Heart right ventricle (tissue), 16 donors: ENCODE results near the gene PTPRN. TPM values are rescaled to one million over a fixed set of nuclear protein-coding genes. Genes with fewer than 3 reads are reported as not detected.
"Not testable (repeated sequence)": the region's sequence is repeated elsewhere in the genome, so short reads cannot be mapped to it uniquely, and the experiment has no call there.

Experiments used
- ATAC-seq, 8 donors: fragments of 200-7000 bp; cut with Tn5 transposase; one replicate each; pipeline ENCODE4 v1.9.1; 2020; ENCODE audit warnings: mild to moderate bottlenecking in 8 of 8, moderate library complexity in 8 of 8, moderate number of reproducible peaks in 1 of 8
- DNase-seq, 2 donors: peaks; one replicate each; pipeline ENCODE4 v3.0.0-alpha.2; 2020
- H3K27ac ChIP-seq, 10 donors: fragments of 200-600 bp; sonication (generic) in 2 of 10; one replicate each; pipeline versions ENCODE4 v1.5.0 to v1.8.0; 2020 to 2022; ENCODE audit warnings: mild to moderate bottlenecking in 3 of 10
- H3K27me3 ChIP-seq, 7 donors: fragments of 200-600 bp; one replicate each; pipeline ENCODE4 v1.8.0; 2021 to 2022; ENCODE audit warnings: mild to moderate bottlenecking in 2 of 7
- H3K36me3 ChIP-seq, 9 donors: fragments of 200-600 bp; sonication (generic) in 1 of 9; one replicate each; pipeline versions ENCODE4 v1.5.0 to v1.8.0; 2020 to 2022; ENCODE audit warnings: mild to moderate bottlenecking in 2 of 9
- H3K4me1 ChIP-seq, 9 donors: fragments of 200-600 bp; sonication (generic) in 1 of 9; one replicate each; pipeline versions ENCODE4 v1.5.0 to v1.8.0; 2020 to 2022; ENCODE audit warnings: mild to moderate bottlenecking in 4 of 9
- H3K4me3 ChIP-seq, 10 donors: fragments of 200-600 bp; sonication (generic) in 2 of 10; one replicate each; pipeline versions ENCODE4 v1.5.0 to v1.8.0; 2020 to 2022; ENCODE audit warnings: mild to moderate bottlenecking in 7 of 10, moderate library complexity in 2 of 10
- H3K9me3 ChIP-seq, 11 donors: fragments of 200-600 bp in 10 of 11; sonication (generic) in 2 of 11; one replicate each; pipeline versions ENCODE4 v1.5.0 to v1.8.0; 2013 to 2022; ENCODE audit warnings: mild to moderate bottlenecking in 2 of 11, control low read depth in 1 of 11, moderate library complexity in 1 of 11
- CTCF ChIP-seq, 9 donors: fragments of 200-600 bp; sonication (generic) in 2 of 9; IDR thresholded peaks; one replicate each; pipeline versions ENCODE4 v1.5.0 to v1.8.0; 2021 to 2022; ENCODE audit warnings: antibody characterized with exemption in 9 of 9, mild to moderate bottlenecking in 5 of 9, moderate library complexity in 1 of 9
- WGBS, 2 donors: extraction: QIAGEN DNeasy Blood & Tissue Kit; methylation state at CpG; one replicate each; pipeline ENCODE4 v1.1.7; 2013; ENCODE audit warnings: inconsistent platforms in 1 of 2; 5-methylcytosine and 5-hydroxymethylcytosine counted together
- intact Hi-C, 10 donors: fragments of 100-400 bp; cut with DNase I; formaldehyde crosslinking; loops; one replicate each; pipeline versions ENCODE4 v1.11.1 to v1.14.2; 2022
- polyA plus RNA-seq, 2 donors: library from polyadenylated mRNA; stranded (reverse); fragments of 200-250 nt; gene quantifications; one replicate each; pipeline ENCODE4 v1.2.3, GENCODE V29; 2013
- total RNA-seq, 10 donors: library from RNA; stranded (reverse); fragmentation: NEBNext Ultra II Directional in 3 of 10; extraction: Animal tissue kit (Norgen Biotek cat#: 25700) in 3 of 10; gene quantifications; one replicate each; pipeline versions ENCODE4 v1.2.1 to v1.2.4, GENCODE V29; 2021 to 2023
- donor health status: Arrhythmogenic right ventricular cardiomyopathy.
- donor health status: ischemic (EF 13 %, LVEDD 7.1; RV severe dilation, severe dysfunction).
- donor health status: healthy with polysubstance abuse.
- donor health status: DM: no; HTN: yes; CAD: no.
- donor health status: DM: no; HTN: no; CAD: no.
- donor health status: ischemic (EF 25% LVEDD 6.9; RV normal size, moderate dysfunction).
- donor health status: ischemic (EF 25% LVEDD 5.7; RV mildly dilated, moderate dysfunction).
- donor health status: healthy.
- donor health status: DM: yes; HTN: yes; CAD: no.
- donor health status: Ischemic cardiomyopathy.
- donor health status: ischemic (EF 35%, LVEDD 5.7; RV mildly dilated, moderate dysfunction).
- donor health status: nonischemic (EF 11% LVEDD 7.7; RV severe dilation, severe dysfunction).
- donor health status: DM: yes; HTN: yes; CAD: no.
- donor health status: PGD.
- donor health status: ischemic (EF 29% LVEDD 5.4; RV normal size, mild dysfunction).
- donor health status: nonischemic (EF 23%, LVEDD 6.1; RV moderate dilation, normal function).

PTPRN gene
- total and polyA plus RNA-seq, 12 donors, result 0.09 to 0.51 (median 0.31) TPM; not detected in 5

GRCh38 chr2:219268294-219268693 is 40.9 kb downstream of the PTPRN start:
- H3K9me3 ChIP-seq, result no peaks in the 10 kb centered on the region
- peaks cover 0 to 15% (median 0%) of the 10 kb centered on the region in 9 donors for H3K4me1 ChIP-seq
- ATAC-seq, result no peak
- no peaks in the 10 kb centered on the region for H3K36me3 ChIP-seq
- 80 to 87% methylated on average over 2 of the region's 2 CpGs for WGBS, 2 donors
- TF ChIP-seq CTCF (IDR thresholded peaks at IDR 0.05), result no peak
- intact Hi-C loops, result no loop called here
- H3K27ac ChIP-seq, result no peak overlapping the region
- H3K4me3 ChIP-seq, result no peak overlapping the region
- H3K27me3 ChIP-seq, result no peaks in the 10 kb centered on the region
- no peak for DNase-seq

GRCh38 chr2:219266886-219267285 is 42.3 kb downstream of the PTPRN start:
- H3K4me1 ChIP-seq, result peaks cover 0 to 9% (median 0%) of the 10 kb centered on the region in 9 donors
- intact Hi-C loops, result no loop called here
- WGBS, 2 donors, result 85 to 86% methylated on average over 1 of the region's 1 CpG
- ATAC-seq (no peak), DNase-seq (no peak)
- H3K9me3 ChIP-seq, result no peaks in the 10 kb centered on the region
- no peak overlapping the region for H3K27ac ChIP-seq
- H3K4me3 ChIP-seq, result no peak overlapping the region
- no peaks in the 10 kb centered on the region for H3K27me3 ChIP-seq
- H3K36me3 ChIP-seq, result no peaks in the 10 kb centered on the region
- TF ChIP-seq CTCF (IDR thresholded peaks at IDR 0.05), result no peak

- WGBS, 2 donors, result 77 to 79% methylated on average over 5 of the region's 5 CpGs
- H3K27me3 ChIP-seq, result no peaks in the 10 kb centered on the region
- H3K4me1 ChIP-seq, result peaks cover 0 to 9% (median 0%) of the 10 kb centered on the region in 9 donors
- TF ChIP-seq CTCF (IDR thresholded peaks at IDR 0.05), result no peak
- no peaks in the 10 kb centered on the region for H3K36me3 ChIP-seq
- no peak overlapping the region for H3K27ac ChIP-seq
- ATAC-seq (no peak), DNase-seq (no peak)
- intact Hi-C loops, result no loop called here
- no peaks in the 10 kb centered on the region for H3K9me3 ChIP-seq
- no peak overlapping the region for H3K4me3 ChIP-seq
Observed at GRCh38 chr2:219266232-219266631, 43.0 kb downstream of the PTPRN start.

- Histone ChIP-seq H3K4me1 (no peaks in the 10 kb centered on the region), H3K4me3 (no peak overlapping the region), H3K36me3 (no peaks in the 10 kb centered on the region), H3K27ac (no peak overlapping the region), H3K9me3 (no peaks in the 10 kb centered on the region), H3K27me3 (peaks cover 0 to 29% (median 10%) of the 10 kb centered on the region in 7 donors)
- ATAC-seq, result no peak
- DNase-seq, result no peak
- WGBS, 2 donors, result 43 to 51% methylated on average over 5 of the region's 5 CpGs
- no peak for TF ChIP-seq CTCF (IDR thresholded peaks at IDR 0.05)
- intact Hi-C loops, result no loop called here
Observed at GRCh38 chr2:219261024-219261855, 48.0 kb downstream of the PTPRN start.

GRCh38 chr2:219258942-219259341 is 50.3 kb downstream of the PTPRN start:
- Histone ChIP-seq H3K4me1 (peaks cover 0 to 14% (median 9%) of the 10 kb centered on the region in 9 donors), H3K27me3 (peaks cover 0 to 38% (median 10%) of the 10 kb centered on the region in 7 donors)
- H3K27ac ChIP-seq, H3K36me3 ChIP-seq, H3K4me3 ChIP-seq, DNase-seq, intact Hi-C loops, ATAC-seq, H3K9me3 ChIP-seq: not testable (repeated sequence)
- 88 to 89% methylated on average over 10 of the region's 10 CpGs for WGBS, 2 donors
